SU-DHL-6 (cell line): Measurements from ENCODE around the gene TFF1.

Source experiments
- EZH2phosphoT487 ChIP-seq: fragments of 200-600 bp; sonication (generic), shearing (Covaris generic); conservative IDR thresholded peaks from 2 replicates; pipeline ENCODE4 v1.6.1; 2018; ENCODE audit warnings: mild to moderate bottlenecking, antibody characterized with exemption, low read length, moderate library complexity, mixed read lengths
- TF ChIP-seq, protein P1 (sequence below): fragments of 200-600 bp; sonication (generic); IDR thresholded peaks from one replicate; pipeline ENCODE4 v1.5.1; 2017; ENCODE audit warnings: antibody characterized with exemption, mild to moderate bottlenecking, low read length, moderate library complexity; ENCODE audit not compliant: insufficient read depth, poor library complexity, severe bottlenecking

DNA sequence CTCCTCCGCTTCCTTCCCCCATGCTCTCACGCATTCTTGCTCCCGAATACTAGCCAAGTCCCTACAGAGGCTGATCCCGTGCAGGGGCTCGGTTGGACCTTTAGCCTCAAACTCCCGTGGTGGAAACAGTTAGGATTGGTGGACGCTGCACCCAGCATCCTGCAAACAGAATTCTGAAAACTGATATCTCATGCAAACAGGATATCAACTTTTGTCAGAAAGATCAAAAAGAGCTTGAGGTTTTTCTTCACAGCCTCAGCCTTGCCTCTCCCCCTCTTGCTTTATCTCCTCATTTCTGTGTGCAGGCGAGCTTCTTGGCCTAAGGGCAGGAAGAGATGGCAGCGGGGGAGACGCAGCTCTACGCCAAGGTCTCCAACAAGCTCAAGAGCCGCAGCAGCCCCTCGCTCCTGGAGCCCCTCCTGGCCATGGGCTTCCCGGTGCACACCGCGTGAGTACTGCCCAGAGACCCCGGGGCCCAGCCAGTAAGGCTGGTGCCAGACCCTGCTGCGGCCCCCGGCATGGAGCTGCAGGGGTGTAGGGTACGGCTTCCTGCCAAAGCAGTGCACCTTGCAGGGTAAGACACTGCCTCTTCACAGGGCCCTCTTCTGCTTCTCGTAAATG, 37.4 kb upstream of the TFF1 start, which contains the start of gene UBASH3A:
- TF ChIP-seq EZH2phosphoT487 = no peak
- TF ChIP-seq, protein P1, sequence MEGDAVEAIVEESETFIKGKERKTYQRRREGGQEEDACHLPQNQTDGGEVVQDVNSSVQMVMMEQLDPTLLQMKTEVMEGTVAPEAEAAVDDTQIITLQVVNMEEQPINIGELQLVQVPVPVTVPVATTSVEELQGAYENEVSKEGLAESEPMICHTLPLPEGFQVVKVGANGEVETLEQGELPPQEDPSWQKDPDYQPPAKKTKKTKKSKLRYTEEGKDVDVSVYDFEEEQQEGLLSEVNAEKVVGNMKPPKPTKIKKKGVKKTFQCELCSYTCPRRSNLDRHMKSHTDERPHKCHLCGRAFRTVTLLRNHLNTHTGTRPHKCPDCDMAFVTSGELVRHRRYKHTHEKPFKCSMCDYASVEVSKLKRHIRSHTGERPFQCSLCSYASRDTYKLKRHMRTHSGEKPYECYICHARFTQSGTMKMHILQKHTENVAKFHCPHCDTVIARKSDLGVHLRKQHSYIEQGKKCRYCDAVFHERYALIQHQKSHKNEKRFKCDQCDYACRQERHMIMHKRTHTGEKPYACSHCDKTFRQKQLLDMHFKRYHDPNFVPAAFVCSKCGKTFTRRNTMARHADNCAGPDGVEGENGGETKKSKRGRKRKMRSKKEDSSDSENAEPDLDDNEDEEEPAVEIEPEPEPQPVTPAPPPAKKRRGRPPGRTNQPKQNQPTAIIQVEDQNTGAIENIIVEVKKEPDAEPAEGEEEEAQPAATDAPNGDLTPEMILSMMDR = no peak
